ENCODE measurements around the gene LAMC1.

DNA sequence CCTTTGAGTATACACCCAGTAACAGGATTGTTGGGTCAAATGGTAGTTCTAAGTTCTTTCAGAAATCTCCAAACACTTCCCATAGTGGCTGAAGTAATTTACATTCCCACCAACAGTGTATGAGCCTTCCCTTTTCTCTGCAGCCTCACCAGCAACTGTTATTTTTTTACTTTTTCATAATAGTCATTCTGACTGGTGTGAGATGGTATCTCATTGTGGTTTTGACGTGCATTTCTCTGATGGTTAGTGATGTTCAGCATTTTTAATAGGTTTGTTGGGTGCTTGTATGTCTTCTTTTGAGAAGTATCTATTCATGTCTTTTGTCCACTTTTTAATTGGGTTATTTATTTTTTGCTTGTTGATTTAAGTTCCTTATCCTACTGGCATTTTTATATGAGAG lies 26.4 kb upstream of the LAMC1 start:
- TF ChIP-seq, protein P1, sequence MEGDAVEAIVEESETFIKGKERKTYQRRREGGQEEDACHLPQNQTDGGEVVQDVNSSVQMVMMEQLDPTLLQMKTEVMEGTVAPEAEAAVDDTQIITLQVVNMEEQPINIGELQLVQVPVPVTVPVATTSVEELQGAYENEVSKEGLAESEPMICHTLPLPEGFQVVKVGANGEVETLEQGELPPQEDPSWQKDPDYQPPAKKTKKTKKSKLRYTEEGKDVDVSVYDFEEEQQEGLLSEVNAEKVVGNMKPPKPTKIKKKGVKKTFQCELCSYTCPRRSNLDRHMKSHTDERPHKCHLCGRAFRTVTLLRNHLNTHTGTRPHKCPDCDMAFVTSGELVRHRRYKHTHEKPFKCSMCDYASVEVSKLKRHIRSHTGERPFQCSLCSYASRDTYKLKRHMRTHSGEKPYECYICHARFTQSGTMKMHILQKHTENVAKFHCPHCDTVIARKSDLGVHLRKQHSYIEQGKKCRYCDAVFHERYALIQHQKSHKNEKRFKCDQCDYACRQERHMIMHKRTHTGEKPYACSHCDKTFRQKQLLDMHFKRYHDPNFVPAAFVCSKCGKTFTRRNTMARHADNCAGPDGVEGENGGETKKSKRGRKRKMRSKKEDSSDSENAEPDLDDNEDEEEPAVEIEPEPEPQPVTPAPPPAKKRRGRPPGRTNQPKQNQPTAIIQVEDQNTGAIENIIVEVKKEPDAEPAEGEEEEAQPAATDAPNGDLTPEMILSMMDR (IDR thresholded peaks at IDR 0.05), result no peak
- TF ChIP-seq POLR2A (IDR thresholded peaks at IDR 0.05), result no peak

Data from lower leg skin (tissue), 3 donors.